ENCODE data around the gene MAPK9.

GRCh38 chr5:180187767-180188166, 104.1 kb downstream of the MAPK9 start:
- TF ChIP-seq POLR2A (IDR thresholded peaks at IDR 0.05): no peak
- TF ChIP-seq CTCF (IDR thresholded peaks at IDR 0.05): no peak

All from adrenal gland (tissue), 5 donors.